ENCODE results near the gene ELOVL6. TPM values are rescaled to one million over a fixed set of nuclear protein-coding genes. Genes with fewer than 3 reads are reported as not detected.
A peak's percentile ranks its signal among the peaks of the same experiment; 100 is the strongest.

Gene ELOVL6
- total RNA-seq, 1 donor from 2014 or later: 27.6 TPM

- Mint-ChIP-seq H3K27ac (no peak overlapping the region), H3K4me1 (peaks cover 23% of the 10 kb centered on the region), H3K27me3 (ENCODE audit: low read depth) (no peaks in the 10 kb centered on the region), H3K36me3 (no peaks in the 10 kb centered on the region), H3K4me3 (no peak overlapping the region), H3K9me3 (no peaks in the 10 kb centered on the region)
- no peak for TF ChIP-seq CTCF (IDR thresholded peaks at IDR 0.05; ENCODE audit: unreplicated experiment)
- DNase-seq (ENCODE audit: low spot score in 2 of 2, unreplicated experiment in 2 of 2): no peak
Measured at GRCh38 chr4:110004556-110004955, 193.9 kb downstream of the ELOVL6 start.

- DNase-seq (ENCODE audit: low spot score in 2 of 2, unreplicated experiment in 2 of 2): no peak
- no peak overlapping the region for H3K27ac Mint-ChIP-seq
- TF ChIP-seq CTCF (IDR thresholded peaks at IDR 0.05; ENCODE audit: unreplicated experiment): no peak
- H3K4me1 Mint-ChIP-seq: peaks cover 25% of the 10 kb centered on the region
- H3K9me3 Mint-ChIP-seq: no peaks in the 10 kb centered on the region
- no peaks in the 10 kb centered on the region for H3K27me3 Mint-ChIP-seq (ENCODE audit: low read depth)
- no peak overlapping the region for H3K4me3 Mint-ChIP-seq
- no peaks in the 10 kb centered on the region for H3K36me3 Mint-ChIP-seq
Measured at GRCh38 chr4:110003401-110004187, 194.8 kb downstream of the ELOVL6 start.

GRCh38 chr4:110002326-110002725, 196.1 kb downstream of the ELOVL6 start:
- no peak for DNase-seq (ENCODE audit: low spot score in 2 of 2, unreplicated experiment in 2 of 2)
- no peaks in the 10 kb centered on the region for H3K9me3 Mint-ChIP-seq
- peaks cover 22% of the 10 kb centered on the region for H3K4me1 Mint-ChIP-seq
- no peak overlapping the region for H3K27ac Mint-ChIP-seq
- no peaks in the 10 kb centered on the region for H3K27me3 Mint-ChIP-seq (ENCODE audit: low read depth)
- no peaks in the 10 kb centered on the region for H3K36me3 Mint-ChIP-seq
- TF ChIP-seq CTCF (IDR thresholded peaks at IDR 0.05; ENCODE audit: unreplicated experiment): no peak
- H3K4me3 Mint-ChIP-seq: no peak overlapping the region

GRCh38 chr4:109999585-109999912, 198.9 kb downstream of the ELOVL6 start:
- TF ChIP-seq CTCF (IDR thresholded peaks at IDR 0.05; ENCODE audit: unreplicated experiment): no peak
- no peak for DNase-seq (ENCODE audit: low spot score in 2 of 2, unreplicated experiment in 2 of 2)
- no peaks in the 10 kb centered on the region for H3K36me3 Mint-ChIP-seq
- no peaks in the 10 kb centered on the region for H3K9me3 Mint-ChIP-seq
- H3K27ac Mint-ChIP-seq: no peak overlapping the region
- H3K27me3 Mint-ChIP-seq (ENCODE audit: low read depth): peaks cover 8% of the 10 kb centered on the region
- no peak overlapping the region for H3K4me3 Mint-ChIP-seq
- peaks cover 13% of the 10 kb centered on the region for H3K4me1 Mint-ChIP-seq

GRCh38 chr4:109998867-109999584, 199.4 kb downstream of the ELOVL6 start:
- H3K27me3 Mint-ChIP-seq (ENCODE audit: low read depth): peaks cover 8% of the 10 kb centered on the region
- no peak overlapping the region for H3K4me3 Mint-ChIP-seq
- no peaks in the 10 kb centered on the region for H3K36me3 Mint-ChIP-seq
- no peak for DNase-seq (ENCODE audit: low spot score in 2 of 2, unreplicated experiment in 2 of 2)
- peaks cover 13% of the 10 kb centered on the region for H3K4me1 Mint-ChIP-seq
- TF ChIP-seq CTCF (IDR thresholded peaks at IDR 0.05; ENCODE audit: unreplicated experiment): peak; percentile 69
- no peak overlapping the region for H3K27ac Mint-ChIP-seq
- H3K9me3 Mint-ChIP-seq: no peaks in the 10 kb centered on the region
